ENCODE data around the gene CXorf38.
"Not testable (repeated sequence)": the region's sequence is repeated elsewhere in the genome, so short reads cannot be mapped to it uniquely, and the experiment has no call there.

The CXorf38 gene

GRCh38 chrX:40625294-40625693 is 22.1 kb downstream of the CXorf38 start:
- DNase-seq = no peak

GRCh38 chrX:40623665-40624064 is 23.7 kb downstream of the CXorf38 start:
- no peak for DNase-seq

- DNase-seq = no peak
Observed at GRCh38 chrX:40623139-40623536, 24.2 kb downstream of the CXorf38 start, which contains the start of gene MPC1L. MPC1L (plus strand) TSS chrX:40623428; CDS start chrX:40623566, 138 bp downstream.

- no peak for DNase-seq
Observed at GRCh38 chrX:40622479-40623138, 24.8 kb downstream of the CXorf38 start.

- DNase-seq = no peak
Observed at GRCh38 chrX:40617566-40617965, 29.8 kb downstream of the CXorf38 start.

GRCh38 chrX:40615976-40616375 is 31.4 kb downstream of the CXorf38 start:
- DNase-seq = no peak

GRCh38 chrX:40612511-40612910 is 34.9 kb downstream of the CXorf38 start:
- no peak for DNase-seq

- DNase-seq = no peak
Observed at GRCh38 chrX:40607381-40607780, 40.0 kb downstream of the CXorf38 start.

- DNase-seq = no peak
Observed at GRCh38 chrX:40603446-40603845, 43.9 kb downstream of the CXorf38 start.

GRCh38 chrX:40589616-40590321 is 57.6 kb downstream of the CXorf38 start:
- not testable (repeated sequence) for DNase-seq

GRCh38 chrX:40587623-40588022 is 59.7 kb downstream of the CXorf38 start:
- DNase-seq = not testable (repeated sequence)

GRCh38 chrX:40582811-40583210 is 64.5 kb downstream of the CXorf38 start:
- DNase-seq = no peak

GRCh38 chrX:40582178-40582577 is 65.2 kb downstream of the CXorf38 start:
- DNase-seq = not testable (repeated sequence)

- DNase-seq = no peak
Observed at GRCh38 chrX:40581336-40581920, 65.9 kb downstream of the CXorf38 start.

- peak; percentile 86 for DNase-seq
Observed at GRCh38 chrX:40580537-40581335, 66.6 kb downstream of the CXorf38 start, which contains the start of gene ATP6AP2. ATP6AP2 (plus strand) TSS chrX:40580970; CDS start chrX:40581066, 96 bp downstream.

- DNase-seq = no peak
Observed at GRCh38 chrX:40579900-40580536, 67.3 kb downstream of the CXorf38 start.

- no peak for DNase-seq
Observed at GRCh38 chrX:40579141-40579540, 68.2 kb downstream of the CXorf38 start.

GRCh38 chrX:40578039-40578695 is 69.2 kb downstream of the CXorf38 start:
- DNase-seq = no peak
